Osteoblast (primary cell): Measurements from ENCODE around the gene RCAN2. TPM values are rescaled to one million over a fixed set of nuclear protein-coding genes. Genes with fewer than 3 reads are reported as not detected.

Experiments
- DNase-seq: peaks from one replicate; pipeline ENCODE4 v3.0.0; 2011; ENCODE audit warnings: low spot score, mixed read lengths; ENCODE audit not compliant: insufficient read length; ENCODE audit errors: missing footprints
- H2AFZ ChIP-seq: 2 replicates; pipeline ENCODE4 v1.6.0; 2011; ENCODE audit warnings: mild to moderate bottlenecking, low read length
- H3K27ac ChIP-seq: 2 replicates; pipeline ENCODE4 v1.5.1; 2011; ENCODE audit warnings: mild to moderate bottlenecking, low read depth, low read length, moderate library complexity
- H3K27me3 ChIP-seq: 2 replicates; pipeline ENCODE4 v1.6.0; 2012; ENCODE audit warnings: mild to moderate bottlenecking, control low read depth, inconsistent platforms, low read length, moderate library complexity; ENCODE audit not compliant: insufficient read depth
- H3K36me3 ChIP-seq: 2 replicates; pipeline ENCODE4 v1.5.1; 2011; ENCODE audit warnings: mild to moderate bottlenecking, low read length, control low read depth, moderate library complexity; ENCODE audit not compliant: insufficient read depth
- H3K4me1 ChIP-seq: 2 replicates; pipeline ENCODE4 v1.5.1; 2011; ENCODE audit warnings: mild to moderate bottlenecking, low read length, control low read depth, moderate library complexity; ENCODE audit not compliant: insufficient read depth
- H3K4me2 ChIP-seq: 2 replicates; pipeline ENCODE4 v1.6.0; 2011; ENCODE audit warnings: mild to moderate bottlenecking, low read length; ENCODE audit not compliant: insufficient read depth
- H3K4me3 ChIP-seq: fragments of 200-600 bp; sonication (generic); 3 replicates; pipeline ENCODE4 v1.5.1; 2012; ENCODE audit warnings: mild to moderate bottlenecking, low read length, inconsistent platforms; ENCODE audit not compliant: insufficient read depth
- H3K79me2 ChIP-seq: 2 replicates; pipeline ENCODE4 v1.6.0; 2012; ENCODE audit warnings: mild to moderate bottlenecking, low read length, control low read depth, inconsistent platforms; ENCODE audit not compliant: insufficient read depth
- H3K9me3 ChIP-seq: 2 replicates; pipeline ENCODE4 v1.5.1; 2011; ENCODE audit warnings: low read depth, low read length, control low read depth
- H4K20me1 ChIP-seq: 2 replicates; pipeline ENCODE4 v1.6.0; 2012; ENCODE audit warnings: mild to moderate bottlenecking, low read length, control low read depth; ENCODE audit not compliant: insufficient read depth
- total RNA-seq: library from RNA; depleted of rRNA; stranded (reverse); fragments of >200 nt; gene quantifications from 2 replicates; pipeline ENCODE4 v1.2.3, GENCODE V29; 2012
- TF ChIP-seq, protein P1 (sequence below): IDR thresholded peaks from 2 replicates; pipeline ENCODE4 v1.5.1; 2011; ENCODE audit warnings: mild to moderate bottlenecking, low read depth, low read length, moderate library complexity; ENCODE audit errors: extremely low read depth

The RCAN2 gene
- total RNA-seq, 1 donor: 14.1 TPM

DNA sequence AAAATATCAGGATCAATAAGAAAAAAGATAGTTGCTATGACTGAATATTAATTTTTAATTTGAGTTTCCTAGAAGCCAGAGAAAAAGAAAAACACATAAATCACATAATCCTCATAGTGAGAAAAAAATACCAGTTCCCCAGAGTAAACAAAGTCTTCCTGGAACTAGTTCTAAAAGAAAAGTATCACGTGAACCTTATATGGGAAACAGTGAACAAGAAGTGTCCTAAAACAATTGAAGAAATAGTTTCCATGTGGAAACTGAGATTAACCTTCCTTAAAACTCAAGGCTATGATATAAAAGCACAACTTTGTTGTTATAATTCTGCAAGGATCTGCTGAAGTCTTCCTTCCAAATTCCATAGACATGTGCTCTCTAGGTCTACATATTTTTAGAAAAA is 50.6 kb downstream of the RCAN2 start:
- Histone ChIP-seq H3K27me3 (no peaks in the 10 kb centered on the region), H2AFZ (no peak overlapping the region), H3K27ac (no peak overlapping the region), H3K4me3 (no peak overlapping the region), H3K9me3 (no peaks in the 10 kb centered on the region), H3K79me2 (no peaks in the 10 kb centered on the region), H3K4me2 (no peak overlapping the region), H3K36me3 (no peaks in the 10 kb centered on the region), H3K4me1 (peaks cover 12% of the 10 kb centered on the region), H4K20me1 (no peaks in the 10 kb centered on the region)
- no peak for DNase-seq
- TF ChIP-seq, protein P1, sequence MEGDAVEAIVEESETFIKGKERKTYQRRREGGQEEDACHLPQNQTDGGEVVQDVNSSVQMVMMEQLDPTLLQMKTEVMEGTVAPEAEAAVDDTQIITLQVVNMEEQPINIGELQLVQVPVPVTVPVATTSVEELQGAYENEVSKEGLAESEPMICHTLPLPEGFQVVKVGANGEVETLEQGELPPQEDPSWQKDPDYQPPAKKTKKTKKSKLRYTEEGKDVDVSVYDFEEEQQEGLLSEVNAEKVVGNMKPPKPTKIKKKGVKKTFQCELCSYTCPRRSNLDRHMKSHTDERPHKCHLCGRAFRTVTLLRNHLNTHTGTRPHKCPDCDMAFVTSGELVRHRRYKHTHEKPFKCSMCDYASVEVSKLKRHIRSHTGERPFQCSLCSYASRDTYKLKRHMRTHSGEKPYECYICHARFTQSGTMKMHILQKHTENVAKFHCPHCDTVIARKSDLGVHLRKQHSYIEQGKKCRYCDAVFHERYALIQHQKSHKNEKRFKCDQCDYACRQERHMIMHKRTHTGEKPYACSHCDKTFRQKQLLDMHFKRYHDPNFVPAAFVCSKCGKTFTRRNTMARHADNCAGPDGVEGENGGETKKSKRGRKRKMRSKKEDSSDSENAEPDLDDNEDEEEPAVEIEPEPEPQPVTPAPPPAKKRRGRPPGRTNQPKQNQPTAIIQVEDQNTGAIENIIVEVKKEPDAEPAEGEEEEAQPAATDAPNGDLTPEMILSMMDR: no peak

DNA sequence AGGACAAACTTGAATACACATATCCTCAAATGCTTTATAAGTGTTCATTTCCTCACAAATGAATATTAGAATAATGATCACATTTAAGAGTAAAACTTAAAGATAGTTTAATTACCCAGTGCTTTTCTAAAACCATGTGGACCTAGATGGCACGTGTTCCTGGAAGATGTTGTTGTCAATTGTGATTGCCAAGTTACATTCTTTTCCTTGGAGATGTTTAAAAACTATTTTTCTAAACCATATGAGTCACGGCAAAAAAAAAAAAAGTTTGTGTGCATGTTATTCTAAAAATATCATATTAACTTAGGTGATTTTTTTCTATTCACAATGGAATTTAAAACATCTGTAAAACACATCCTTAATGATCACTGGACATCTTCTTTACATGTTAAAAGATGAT is 51.1 kb downstream of the RCAN2 start:
- H3K27me3 ChIP-seq: no peaks in the 10 kb centered on the region
- no peak for DNase-seq
- H3K4me3 ChIP-seq: no peak overlapping the region
- H3K79me2 ChIP-seq: no peaks in the 10 kb centered on the region
- H3K4me2 ChIP-seq: no peak overlapping the region
- no peak overlapping the region for H2AFZ ChIP-seq
- peaks cover 12% of the 10 kb centered on the region for H3K4me1 ChIP-seq
- no peaks in the 10 kb centered on the region for H4K20me1 ChIP-seq
- H3K36me3 ChIP-seq: no peaks in the 10 kb centered on the region
- no peak overlapping the region for H3K27ac ChIP-seq
- TF ChIP-seq, protein P1: no peak
- H3K9me3 ChIP-seq: no peaks in the 10 kb centered on the region

DNA sequence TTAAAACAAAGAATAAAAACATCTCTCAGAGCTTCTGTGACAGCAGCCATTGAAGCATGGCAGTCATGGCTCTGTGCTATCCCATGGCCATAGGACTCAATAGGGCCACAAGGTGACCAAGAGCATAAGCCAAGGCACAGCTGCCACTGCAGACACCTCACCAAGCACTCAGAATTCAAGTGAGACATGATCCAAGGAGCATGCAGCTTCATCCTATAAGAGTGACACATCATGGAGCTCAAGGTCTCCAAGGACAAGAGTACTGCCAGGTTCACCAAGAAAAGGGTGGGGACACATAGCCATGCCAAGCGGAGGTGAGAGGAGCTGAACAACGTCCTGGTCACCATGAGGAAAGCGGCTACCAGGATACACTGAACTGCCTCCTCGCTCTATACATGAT is 53.0 kb downstream of the RCAN2 start:
- Histone ChIP-seq H3K27me3 (no peaks in the 10 kb centered on the region), H3K4me2 (no peak overlapping the region), H3K79me2 (no peaks in the 10 kb centered on the region), H4K20me1 (no peaks in the 10 kb centered on the region), H3K4me1 (peaks cover 12% of the 10 kb centered on the region), H3K9me3 (no peaks in the 10 kb centered on the region), H2AFZ (no peak overlapping the region), H3K36me3 (no peaks in the 10 kb centered on the region), H3K4me3 (no peak overlapping the region), H3K27ac (no peak overlapping the region)
- DNase-seq: no peak
- TF ChIP-seq, protein P1: no peak

DNA sequence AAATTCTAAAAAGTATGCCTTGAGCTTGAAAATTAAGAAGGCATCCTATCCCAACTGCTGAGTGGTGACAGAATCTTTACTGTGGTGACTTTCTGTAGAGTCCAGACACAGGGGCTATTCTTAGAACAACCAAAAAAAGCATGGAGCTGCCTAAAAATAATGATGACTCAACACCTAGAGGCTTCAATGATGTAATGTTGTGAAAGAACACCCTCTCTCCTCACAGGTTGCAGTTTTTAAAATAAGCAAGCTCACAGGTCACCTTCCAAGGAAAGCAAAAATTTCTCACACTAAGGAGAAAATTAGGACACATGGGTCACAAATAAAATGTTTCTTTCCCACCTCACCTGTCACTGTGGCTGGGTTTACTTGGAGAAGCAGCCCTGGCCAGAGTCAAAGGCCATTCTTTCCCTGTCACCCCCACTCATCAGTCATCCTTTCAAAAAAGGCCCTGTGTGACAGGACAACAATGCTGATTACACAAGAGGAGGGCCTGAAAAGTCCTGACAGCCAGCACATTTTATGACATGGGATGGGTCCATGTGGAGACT is 53.5 kb downstream of the RCAN2 start:
- H3K4me2 ChIP-seq: no peak overlapping the region

More for the DNA sequence above, 53.5 kb downstream of the RCAN2 start:
- Histone ChIP-seq H3K4me1 (peaks cover 12% of the 10 kb centered on the region), H4K20me1 (no peaks in the 10 kb centered on the region), H3K36me3 (no peaks in the 10 kb centered on the region), H3K79me2 (no peaks in the 10 kb centered on the region), H3K27ac (no peak overlapping the region), H3K27me3 (no peaks in the 10 kb centered on the region), H3K4me3 (no peak overlapping the region), H3K9me3 (no peaks in the 10 kb centered on the region), H2AFZ (no peak overlapping the region)
- TF ChIP-seq, protein P1: no peak
- DNase-seq: peak; percentile 29
